ENCODE data around the gene TCF7. TPM values are rescaled to one million over a fixed set of nuclear protein-coding genes. Genes with fewer than 3 reads are reported as not detected.

The TCF7 gene
- total RNA-seq, 1 experiment from 2014 or later: 36.5 TPM

- no TSS peak for BruUV-seq (replicated peaks)
- Mint-ChIP-seq H3K27me3 (ENCODE audit: insufficient read depth, unreplicated experiment) (no peaks in the 10 kb centered on the region), H3K36me3 (ENCODE audit: insufficient read depth, unreplicated experiment) (peaks cover 7% of the 10 kb centered on the region), H3K9me3 (ENCODE audit: unreplicated experiment) (no peaks in the 10 kb centered on the region), H3K4me3 (ENCODE audit: unreplicated experiment) (no peak overlapping the region), H3K4me1 (ENCODE audit: low read depth, unreplicated experiment) (peaks cover 6% of the 10 kb centered on the region), H3K27ac (ENCODE audit: unreplicated experiment) (no peak overlapping the region)
- H3K4me3 ChIP-seq (ENCODE audit: low read depth, low read length): no peak overlapping the region
- POLR2A ChIA-PET: no interaction called here
- peaks cover 7% of the 10 kb centered on the region for H3K4me1 ChIP-seq
- intact Hi-C loops (cut with micrococcal nuclease; ENCODE audit: unreplicated experiment): no loop called here
- H3K9me3 ChIP-seq: no peaks in the 10 kb centered on the region
- TF ChIP-seq CTCF (IDR thresholded peaks at IDR 0.05; ENCODE audit: insufficient read depth in 1 of 2, low read depth in 1 of 2, low read length in 1 of 2, severe bottlenecking in 1 of 2, unreplicated experiment in 1 of 2): no peak
- no peak for DNase-seq
- no peaks in the 10 kb centered on the region; the same call in 1 of the 2 replicates for H3K36me3 ChIP-seq (ENCODE audit: control insufficient read depth, insufficient read depth, low read length)
- CTCF ChIA-PET: no interaction called here
- H3K27me3 ChIP-seq (replicated peaks; ENCODE audit: control insufficient read depth, insufficient read depth, low read length): no peaks in the 10 kb centered on the region
Observed at GRCh38 chr5:134120386-134121138, 6.1 kb downstream of the TCF7 start.

GRCh38 chr5:134122530-134122929 lies 8.0 kb downstream of the TCF7 start:
- H3K36me3 Mint-ChIP-seq (ENCODE audit: insufficient read depth, unreplicated experiment): peaks cover 5% of the 10 kb centered on the region
- intact Hi-C loops (cut with micrococcal nuclease; ENCODE audit: unreplicated experiment): no loop called here
- Histone ChIP-seq H3K27me3 (replicated peaks; ENCODE audit: control insufficient read depth, insufficient read depth, low read length) (no peaks in the 10 kb centered on the region), H3K4me1 (no peaks in the 10 kb centered on the region), H3K4me3 (ENCODE audit: low read depth, low read length) (no peak overlapping the region), H3K36me3 (ENCODE audit: control insufficient read depth, insufficient read depth, low read length) (no peaks in the 10 kb centered on the region), H3K9me3 (no peaks in the 10 kb centered on the region)
- ChIA-PET CTCF (no interaction called here), POLR2A (no interaction called here)
- BruUV-seq (replicated peaks): no TSS peak
- no peak for DNase-seq
- no peak overlapping the region for H3K27ac Mint-ChIP-seq (ENCODE audit: unreplicated experiment)
- no peak for TF ChIP-seq CTCF (IDR thresholded peaks at IDR 0.05; ENCODE audit: insufficient read depth in 1 of 2, low read depth in 1 of 2, low read length in 1 of 2, severe bottlenecking in 1 of 2, unreplicated experiment in 1 of 2)
- no peaks in the 10 kb centered on the region for H3K4me1 Mint-ChIP-seq (ENCODE audit: low read depth, unreplicated experiment)
- H3K27me3 Mint-ChIP-seq (ENCODE audit: insufficient read depth, unreplicated experiment): no peaks in the 10 kb centered on the region
- no peaks in the 10 kb centered on the region for H3K9me3 Mint-ChIP-seq (ENCODE audit: unreplicated experiment)
- H3K4me3 Mint-ChIP-seq (ENCODE audit: unreplicated experiment): no peak overlapping the region

GRCh38 chr5:134123360-134123759 lies 8.9 kb downstream of the TCF7 start:
- CTCF ChIA-PET: no interaction called here

More at GRCh38 chr5:134123360-134123759, 8.9 kb downstream of the TCF7 start:
- intact Hi-C loops (cut with micrococcal nuclease; ENCODE audit: unreplicated experiment): no loop called here
- H3K4me1 Mint-ChIP-seq (ENCODE audit: low read depth, unreplicated experiment): no peaks in the 10 kb centered on the region
- H3K27me3 ChIP-seq (replicated peaks; ENCODE audit: control insufficient read depth, insufficient read depth, low read length): no peaks in the 10 kb centered on the region
- H3K9me3 ChIP-seq: no peaks in the 10 kb centered on the region
- no peak for TF ChIP-seq CTCF (IDR thresholded peaks at IDR 0.05; ENCODE audit: insufficient read depth in 1 of 2, low read depth in 1 of 2, low read length in 1 of 2, severe bottlenecking in 1 of 2, unreplicated experiment in 1 of 2)
- no peak overlapping the region for H3K4me3 Mint-ChIP-seq (ENCODE audit: unreplicated experiment)
- no peak for DNase-seq
- H3K4me1 ChIP-seq: no peaks in the 10 kb centered on the region
- H3K9me3 Mint-ChIP-seq (ENCODE audit: unreplicated experiment): no peaks in the 10 kb centered on the region
- no TSS peak for BruUV-seq (replicated peaks)
- no peaks in the 10 kb centered on the region for H3K36me3 ChIP-seq (ENCODE audit: control insufficient read depth, insufficient read depth, low read length)
- POLR2A ChIA-PET: no interaction called here
- H3K27me3 Mint-ChIP-seq (ENCODE audit: insufficient read depth, unreplicated experiment): no peaks in the 10 kb centered on the region
- H3K36me3 Mint-ChIP-seq (ENCODE audit: insufficient read depth, unreplicated experiment): peaks cover 5% of the 10 kb centered on the region
- no peak overlapping the region for H3K27ac Mint-ChIP-seq (ENCODE audit: unreplicated experiment)
- H3K4me3 ChIP-seq (ENCODE audit: low read depth, low read length): no peak overlapping the region

Measured in Caco-2 (cell line).